Loucy (cell line): ENCODE data around the gene ATF6.

Experiments used
- H2AFZ ChIP-seq: fragments of 200-600 bp; sonication (generic); 2 replicates; pipeline ENCODE4 v1.6.0; 2016; ENCODE audit warnings: antibody characterized with exemption, mild to moderate bottlenecking, low read length, moderate library complexity
- H3F3A ChIP-seq: fragments of 200-600 bp; 2 replicates; pipeline ENCODE4 v1.6.0; 2016; ENCODE audit warnings: antibody characterized with exemption, low read depth, mild to moderate bottlenecking
- H3K27me3 ChIP-seq: fragments of 200-600 bp; sonication (generic); 2 replicates; pipeline ENCODE4 v1.6.1; 2014; ENCODE audit warnings: low read length, mild to moderate bottlenecking; ENCODE audit not compliant: insufficient read depth, poor library complexity, severe bottlenecking
- H3K36me3 ChIP-seq: fragments of 200-600 bp; sonication (generic); 2 replicates; pipeline ENCODE4 v1.6.1; 2016; ENCODE audit warnings: low read length; ENCODE audit not compliant: insufficient read depth
- H3K4me1 ChIP-seq: fragments of 200-600 bp; sonication (generic); 2 replicates; pipeline ENCODE4 v1.5.1; 2014; ENCODE audit warnings: low read length, mild to moderate bottlenecking; ENCODE audit not compliant: insufficient read depth, poor library complexity, severe bottlenecking
- H3K4me2 ChIP-seq: fragments of 200-600 bp; sonication (generic); 2 replicates; pipeline ENCODE4 v1.6.0; 2014; ENCODE audit warnings: antibody characterized with exemption, low read length, low read depth, mild to moderate bottlenecking; ENCODE audit not compliant: poor library complexity, severe bottlenecking
- H3K4me3 ChIP-seq: fragments of 200-600 bp; sonication (generic); 2 replicates; pipeline ENCODE4 v1.5.1; 2014; ENCODE audit warnings: low read length, mild to moderate bottlenecking, mixed read lengths; ENCODE audit not compliant: poor library complexity, severe bottlenecking
- H3K79me2 ChIP-seq: fragments of 200-600 bp; sonication (generic); 2 replicates; pipeline ENCODE4 v1.6.1; 2014; ENCODE audit warnings: low read length; ENCODE audit not compliant: insufficient read depth
- H3K9ac ChIP-seq: fragments of 200-600 bp; sonication (generic); 2 replicates; pipeline ENCODE4 v1.6.0; 2014; ENCODE audit warnings: mild to moderate bottlenecking, low read depth, low read length, moderate library complexity; ENCODE audit not compliant: poor library complexity, severe bottlenecking
- H3K9me2 ChIP-seq: fragments of 200-600 bp; sonication (generic); replicated peaks from 2 replicates; pipeline ENCODE4 v1.6.1; 2016; ENCODE audit warnings: low read depth, low read length, mixed read lengths
- H3K9me3 ChIP-seq: fragments of 200-600 bp; sonication (generic); 2 replicates; pipeline ENCODE4 v1.6.1; 2014; ENCODE audit warnings: mild to moderate bottlenecking, antibody characterized with exemption, low read length, low read depth; ENCODE audit not compliant: insufficient read depth
- H4K20me1 ChIP-seq: fragments of 200-600 bp; sonication (generic); 2 replicates; pipeline ENCODE4 v1.6.0; 2014; ENCODE audit warnings: antibody characterized with exemption, low read length, mild to moderate bottlenecking; ENCODE audit not compliant: insufficient read depth, poor library complexity, severe bottlenecking
- CTCF ChIP-seq: fragments of 200-600 bp; sonication (generic); conservative IDR thresholded peaks from 2 replicates; pipeline ENCODE4 v1.5.1; 2014; ENCODE audit warnings: mild to moderate bottlenecking, antibody characterized with exemption, low read length
- EZH2phosphoT487 ChIP-seq: fragments of 200-600 bp; IDR thresholded peaks from 2 replicates; pipeline ENCODE4 v1.6.1; 2018; ENCODE audit warnings: antibody characterized with exemption, mild to moderate bottlenecking, moderate library complexity, borderline replicate concordance

Gene ATF6

GRCh38 chr1:161982507-161982895 lies 216.4 kb downstream of the ATF6 start:
- H3K9me3 ChIP-seq: no peaks in the 10 kb centered on the region
- H3K4me1 ChIP-seq: no peaks in the 10 kb centered on the region
- H3K9me2 ChIP-seq: no peaks in the 10 kb centered on the region
- no peaks in the 10 kb centered on the region for H3K79me2 ChIP-seq
- no peak overlapping the region for H3K9ac ChIP-seq
- no peak overlapping the region for H3K4me3 ChIP-seq
- TF ChIP-seq CTCF: no peak
- no peak for TF ChIP-seq EZH2phosphoT487
- no peaks in the 10 kb centered on the region for H3K36me3 ChIP-seq
- no peaks in the 10 kb centered on the region for H3F3A ChIP-seq
- H3K27me3 ChIP-seq: no peaks in the 10 kb centered on the region
- no peak overlapping the region for H3K4me2 ChIP-seq
- H2AFZ ChIP-seq: no peak overlapping the region
- no peaks in the 10 kb centered on the region for H4K20me1 ChIP-seq

GRCh38 chr1:161982917-161983316 lies 216.8 kb downstream of the ATF6 start:
- Histone ChIP-seq H3K4me1 (no peaks in the 10 kb centered on the region), H3K9me2 (no peaks in the 10 kb centered on the region), H3F3A (no peaks in the 10 kb centered on the region), H4K20me1 (no peaks in the 10 kb centered on the region), H3K4me2 (no peak overlapping the region), H3K79me2 (no peaks in the 10 kb centered on the region), H3K9ac (no peak overlapping the region), H3K9me3 (no peaks in the 10 kb centered on the region), H2AFZ (no peak overlapping the region), H3K4me3 (no peak overlapping the region), H3K27me3 (no peaks in the 10 kb centered on the region), H3K36me3 (no peaks in the 10 kb centered on the region)
- TF ChIP-seq CTCF (no peak), EZH2phosphoT487 (no peak)

GRCh38 chr1:161983725-161984124 lies 217.6 kb downstream of the ATF6 start:
- TF ChIP-seq CTCF: no peak
- no peak for TF ChIP-seq EZH2phosphoT487
- Histone ChIP-seq H3K4me2 (no peak overlapping the region), H3K9ac (no peak overlapping the region)

More at GRCh38 chr1:161983725-161984124, 217.6 kb downstream of the ATF6 start:
- no peak overlapping the region for H2AFZ ChIP-seq
- H3F3A ChIP-seq: no peaks in the 10 kb centered on the region
- no peaks in the 10 kb centered on the region for H3K9me3 ChIP-seq
- H3K27me3 ChIP-seq: no peaks in the 10 kb centered on the region
- no peaks in the 10 kb centered on the region for H3K9me2 ChIP-seq
- no peaks in the 10 kb centered on the region for H3K4me1 ChIP-seq
- no peaks in the 10 kb centered on the region for H4K20me1 ChIP-seq
- H3K4me3 ChIP-seq: no peak overlapping the region
- no peaks in the 10 kb centered on the region for H3K79me2 ChIP-seq
- no peaks in the 10 kb centered on the region for H3K36me3 ChIP-seq
